Effector memory CD8-positive, alpha-beta T cell (primary cell): ENCODE results near the gene NCOA1.
A peak's percentile ranks its signal among the peaks of the same experiment; 100 is the strongest.
"Not testable (repeated sequence)": the region's sequence is repeated elsewhere in the genome, so short reads cannot be mapped to it uniquely, and the experiment has no call there.

Experiments used
- ATAC-seq: fragments of 150-1000 bp; cut with Tn5 transposase; replicated peaks from 2 replicates; pipeline ENCODE4 v1.10.0; 2021; ENCODE audit warnings: mild to moderate bottlenecking, moderate library complexity
- DNase-seq, 3 experiments: peaks; one replicate each; pipeline ENCODE4 v3.0.0; 2021
- H3K27ac Mint-ChIP-seq, 2 donors: one replicate each; pipeline ENCODE4 v1.8.0; 2022; ENCODE audit warnings: mild to moderate bottlenecking in 2 of 2, mixed read lengths in 2 of 2, moderate library complexity in 2 of 2
- H3K27me3 Mint-ChIP-seq, 2 donors: one replicate each; pipeline ENCODE4 v1.8.0; 2022; ENCODE audit warnings: mixed read lengths in 2 of 2
- H3K36me3 Mint-ChIP-seq: one replicate; pipeline ENCODE4 v1.8.0; 2022; ENCODE audit warnings: mild to moderate bottlenecking, moderate library complexity, mixed read lengths; ENCODE audit not compliant: insufficient read depth
- H3K4me1 Mint-ChIP-seq, 2 donors: one replicate each; pipeline ENCODE4 v1.8.0; 2022; ENCODE audit warnings: low read depth in 2 of 2, mixed read lengths in 2 of 2
- H3K4me3 Mint-ChIP-seq, 2 donors: one replicate each; pipeline ENCODE4 v1.8.0; 2022; ENCODE audit warnings: mild to moderate bottlenecking in 2 of 2, mixed read lengths in 2 of 2, moderate library complexity in 2 of 2
- H3K9me3 Mint-ChIP-seq, 2 donors: one replicate each; pipeline ENCODE4 v1.8.0; 2022; ENCODE audit warnings: mixed read lengths in 2 of 2

NCOA1 gene

DNA sequence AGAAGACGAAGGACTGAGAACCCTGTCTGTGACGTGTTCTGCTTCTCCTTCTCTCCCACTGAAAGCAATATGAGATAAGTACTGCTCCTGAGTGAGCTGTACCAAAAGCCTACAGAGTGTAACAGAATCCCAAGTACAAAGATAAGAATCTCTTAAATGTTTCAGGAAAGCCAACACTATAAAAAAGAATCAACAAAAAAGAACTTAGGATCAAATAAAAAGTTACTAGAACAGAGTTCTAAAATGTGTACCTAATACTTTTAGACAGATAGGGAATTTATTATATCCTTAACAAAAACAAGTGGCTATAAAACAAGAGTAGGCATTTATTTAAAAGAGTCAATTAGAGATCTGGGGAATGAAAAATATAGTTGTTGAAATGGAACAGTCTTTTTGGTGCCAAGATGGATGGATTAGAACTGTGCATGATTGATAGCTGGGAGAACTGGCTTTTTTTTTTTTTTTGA lies 49.0 kb downstream of the NCOA1 start:
- no peaks in the 10 kb centered on the region for H3K27me3 Mint-ChIP-seq
- no peak overlapping the region for H3K4me3 Mint-ChIP-seq
- ATAC-seq: no peak
- H3K27ac Mint-ChIP-seq: peak overlapping the region in 1 of 2 donors; percentile 28
- H3K4me1 Mint-ChIP-seq: peaks cover 37 to 71% of the 10 kb centered on the region in 2 donors
- no peak for DNase-seq
- H3K9me3 Mint-ChIP-seq: peaks cover 0 to 7% of the 10 kb centered on the region in 2 donors
- peaks cover 3% of the 10 kb centered on the region for H3K36me3 Mint-ChIP-seq

DNA sequence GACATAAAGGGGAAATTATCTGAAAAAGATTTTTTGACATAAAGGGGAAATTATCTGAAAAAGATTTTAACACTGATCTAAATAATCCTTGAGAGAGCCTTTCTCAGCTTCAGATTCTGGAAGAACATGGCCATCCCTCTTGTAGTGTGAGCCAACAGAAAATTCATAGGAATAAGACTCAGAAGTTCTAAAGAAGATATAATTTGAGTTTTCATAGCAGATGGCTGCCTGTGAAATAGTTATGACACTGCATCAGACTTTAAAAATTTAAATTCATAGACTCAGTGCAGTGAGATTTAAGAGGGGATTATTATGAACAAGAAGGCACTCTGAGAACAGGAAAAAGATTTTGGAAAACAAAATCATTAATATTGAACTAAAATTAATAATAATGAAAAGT lies 50.6 kb downstream of the NCOA1 start:
- no peak for ATAC-seq

DNA sequence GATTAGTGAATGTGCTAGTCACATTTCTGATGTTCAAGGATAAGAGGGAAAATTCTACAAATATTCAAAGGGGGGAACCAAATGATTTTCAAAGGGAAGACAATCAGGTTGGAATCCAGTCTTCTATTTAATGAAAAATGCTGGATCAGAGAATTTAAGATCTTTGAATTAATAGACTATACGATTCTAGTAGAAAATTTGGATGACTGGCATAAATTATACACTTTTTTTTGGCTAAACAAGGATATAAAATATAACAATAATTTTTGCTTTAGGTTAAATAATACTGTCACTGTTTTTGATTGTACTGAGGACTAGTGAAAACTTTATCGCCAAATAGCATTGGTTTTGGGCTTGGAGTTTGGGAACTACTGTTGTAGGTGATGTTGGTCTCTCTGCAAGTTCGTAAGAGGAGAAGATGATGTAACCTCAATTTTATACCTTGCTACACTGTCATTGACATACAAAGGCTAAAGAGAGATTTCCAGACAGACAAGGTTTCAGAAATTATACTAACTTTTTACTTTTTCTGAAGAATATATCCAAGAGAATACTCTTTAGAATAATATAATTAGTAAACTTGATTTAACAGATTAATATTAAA lies 51.3 kb downstream of the NCOA1 start:
- no peaks in the 10 kb centered on the region for H3K27me3 Mint-ChIP-seq
- H3K27ac Mint-ChIP-seq: no peak overlapping the region
- ATAC-seq (no peak), DNase-seq (no peak)
- peaks cover 3% of the 10 kb centered on the region for H3K36me3 Mint-ChIP-seq
- H3K9me3 Mint-ChIP-seq: peaks cover 0 to 7% of the 10 kb centered on the region in 2 donors
- no peak overlapping the region for H3K4me3 Mint-ChIP-seq
- peaks cover 27 to 55% of the 10 kb centered on the region in 2 donors for H3K4me1 Mint-ChIP-seq

More for the DNA sequence above, 50.6 kb downstream of the NCOA1 start:
- H3K4me1 Mint-ChIP-seq: peaks cover 27 to 60% of the 10 kb centered on the region in 2 donors
- H3K4me3 Mint-ChIP-seq: no peak overlapping the region
- no peak for DNase-seq
- peak overlapping the region in 1 of 2 donors; percentile 11 for H3K27ac Mint-ChIP-seq
- no peaks in the 10 kb centered on the region for H3K27me3 Mint-ChIP-seq
- H3K9me3 Mint-ChIP-seq: peaks cover 0 to 7% of the 10 kb centered on the region in 2 donors
- H3K36me3 Mint-ChIP-seq: peaks cover 3% of the 10 kb centered on the region

DNA sequence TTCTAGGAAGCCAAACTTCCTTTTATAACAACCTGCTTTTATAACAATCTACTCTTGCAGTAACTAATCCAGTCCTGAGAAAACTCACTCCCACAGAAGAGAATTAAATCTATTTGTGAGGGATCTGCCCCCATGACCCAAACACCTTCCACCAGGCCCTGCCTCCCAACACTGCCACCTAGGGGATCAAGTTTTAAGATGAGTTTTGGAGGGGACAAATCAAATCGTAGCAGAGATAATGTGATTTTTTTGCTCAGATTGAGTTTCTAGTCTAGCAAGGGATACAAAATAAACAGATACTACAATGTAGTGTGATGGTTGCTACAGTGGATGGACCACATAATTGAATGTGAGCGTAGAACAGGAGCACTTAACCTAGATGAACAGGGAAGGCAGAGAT lies 52.2 kb downstream of the NCOA1 start:
- peak; percentile 4 to 17 (median 6) for DNase-seq
- H3K36me3 Mint-ChIP-seq: peaks cover 3% of the 10 kb centered on the region
- H3K27ac Mint-ChIP-seq: peak overlapping the region in 1 of 2 donors; percentile 70
- H3K27me3 Mint-ChIP-seq: no peaks in the 10 kb centered on the region
- peak overlapping the region in 1 of 2 donors; percentile 2 for H3K4me3 Mint-ChIP-seq
- H3K4me1 Mint-ChIP-seq: peaks cover 27 to 53% of the 10 kb centered on the region in 2 donors
- peaks cover 0 to 7% of the 10 kb centered on the region in 2 donors for H3K9me3 Mint-ChIP-seq
- no peak for ATAC-seq

DNA sequence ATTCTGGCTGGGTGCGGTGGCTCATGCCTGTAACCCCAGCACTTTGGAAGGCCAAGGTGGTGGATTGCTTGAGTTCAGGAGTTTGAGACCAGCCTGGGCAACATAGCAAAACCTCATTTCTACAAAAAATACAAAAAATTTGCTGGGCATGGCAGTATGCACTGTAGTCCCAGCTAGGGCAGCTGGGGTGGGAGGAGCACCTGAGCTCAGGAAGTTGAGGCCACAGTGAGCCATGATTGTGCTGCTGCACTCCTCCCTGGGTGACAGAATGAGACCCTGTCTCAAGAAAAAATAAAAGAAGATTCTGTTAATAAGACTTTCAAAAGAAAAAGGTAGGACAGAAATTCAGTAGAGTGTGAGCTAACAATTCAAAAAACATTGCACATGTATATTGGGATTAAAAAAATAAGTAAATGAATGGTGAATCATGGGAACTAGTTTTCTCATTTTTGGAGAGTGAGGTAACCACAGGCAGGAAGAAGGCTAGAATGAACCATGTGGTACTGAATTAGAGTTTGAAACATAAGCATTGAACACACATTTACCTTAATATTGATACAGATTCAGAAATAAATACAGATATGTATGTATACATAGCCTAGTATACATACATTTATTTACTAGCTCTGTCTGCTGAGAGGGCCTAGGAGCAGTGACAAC lies 53.5 kb downstream of the NCOA1 start:
- peaks cover 0 to 7% of the 10 kb centered on the region in 2 donors for H3K9me3 Mint-ChIP-seq
- H3K36me3 Mint-ChIP-seq: peaks cover 3% of the 10 kb centered on the region
- DNase-seq (no peak), ATAC-seq (peak; percentile 46)
- peaks cover 30 to 44% of the 10 kb centered on the region in 2 donors for H3K4me1 Mint-ChIP-seq
- peak overlapping the region; percentile 0 to 36 for H3K4me3 Mint-ChIP-seq
- no peaks in the 10 kb centered on the region for H3K27me3 Mint-ChIP-seq
- peak overlapping the region; percentile 36 to 78 for H3K27ac Mint-ChIP-seq

DNA sequence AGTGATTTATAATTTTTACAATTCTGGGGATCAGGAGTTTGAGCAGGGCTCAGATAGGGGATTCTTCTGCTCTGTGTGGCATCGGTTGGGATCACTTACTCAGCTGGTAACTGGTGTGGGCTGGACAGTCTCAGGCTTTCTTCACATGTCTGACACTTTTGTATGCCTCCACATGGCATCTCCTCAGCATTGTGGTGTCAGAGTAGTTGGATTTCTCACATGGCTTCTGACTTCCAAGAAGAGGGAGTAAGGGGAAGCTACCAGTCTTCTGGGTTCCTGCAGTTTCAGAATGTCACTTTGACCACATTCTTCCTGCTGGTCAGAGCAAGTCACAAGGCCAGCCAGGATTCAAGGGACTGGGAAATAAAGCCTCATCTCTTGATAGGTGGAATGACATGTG lies 55.6 kb downstream of the NCOA1 start:
- H3K36me3 Mint-ChIP-seq: no peaks in the 10 kb centered on the region
- H3K4me3 Mint-ChIP-seq: no peak overlapping the region
- H3K4me1 Mint-ChIP-seq: peaks cover 29 to 46% of the 10 kb centered on the region in 2 donors
- peaks cover 0 to 5% of the 10 kb centered on the region in 2 donors for H3K9me3 Mint-ChIP-seq
- ATAC-seq: no peak
- H3K27me3 Mint-ChIP-seq: no peaks in the 10 kb centered on the region
- H3K27ac Mint-ChIP-seq: peak overlapping the region in 1 of 2 donors; percentile 28
- no peak for DNase-seq

DNA sequence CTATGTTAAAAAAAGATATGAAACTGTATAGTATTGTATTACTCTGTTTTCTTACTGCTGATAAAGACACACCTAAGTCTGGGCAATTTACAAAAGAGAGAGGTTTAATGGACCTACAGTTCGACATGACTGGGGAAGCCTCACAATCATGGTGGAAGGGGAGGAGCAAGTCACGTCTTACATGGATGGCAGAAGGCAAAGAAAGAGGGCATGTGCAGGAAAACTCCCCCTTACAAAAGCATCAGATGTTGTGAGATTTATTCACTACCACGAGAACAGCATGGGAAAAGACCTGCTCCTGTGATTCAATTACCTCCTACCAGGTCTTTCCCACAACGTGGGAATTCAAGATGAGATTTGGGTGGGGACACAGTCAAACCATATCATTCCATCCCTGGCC lies 57.0 kb downstream of the NCOA1 start:
- H3K9me3 Mint-ChIP-seq: peaks cover 0 to 5% of the 10 kb centered on the region in 2 donors
- DNase-seq (no peak), ATAC-seq (no peak)
- no peaks in the 10 kb centered on the region for H3K36me3 Mint-ChIP-seq
- peaks cover 31 to 51% of the 10 kb centered on the region in 2 donors for H3K4me1 Mint-ChIP-seq
- H3K27me3 Mint-ChIP-seq: no peaks in the 10 kb centered on the region
- H3K4me3 Mint-ChIP-seq: no peak overlapping the region
- H3K27ac Mint-ChIP-seq: no peak overlapping the region

DNA sequence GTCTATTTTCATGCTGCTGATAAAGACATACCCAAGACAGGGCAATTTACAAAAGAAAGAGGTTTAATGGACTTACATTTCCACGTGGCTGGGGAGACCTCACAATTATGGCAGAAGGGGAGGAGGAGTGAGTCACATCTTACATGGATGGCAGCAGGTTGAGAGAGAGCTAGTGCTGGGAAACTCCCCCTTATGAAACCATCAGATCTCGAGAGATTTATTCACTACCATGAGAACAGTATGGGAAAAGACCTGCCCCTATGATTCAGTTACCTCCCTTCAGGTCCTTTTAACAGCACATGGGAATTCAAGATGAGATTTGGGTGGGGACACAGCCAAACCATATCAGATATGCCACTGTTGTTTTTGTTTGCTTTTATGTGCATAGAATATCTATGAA lies 59.2 kb downstream of the NCOA1 start:
- H3K9me3 Mint-ChIP-seq, DNase-seq, ATAC-seq, H3K27me3 Mint-ChIP-seq, H3K4me3 Mint-ChIP-seq, H3K36me3 Mint-ChIP-seq: not testable (repeated sequence)
- Mint-ChIP-seq H3K27ac (peak overlapping the region in 1 of 2 donors; percentile 77), H3K4me1 (peaks cover 19 to 39% of the 10 kb centered on the region in 2 donors)

DNA sequence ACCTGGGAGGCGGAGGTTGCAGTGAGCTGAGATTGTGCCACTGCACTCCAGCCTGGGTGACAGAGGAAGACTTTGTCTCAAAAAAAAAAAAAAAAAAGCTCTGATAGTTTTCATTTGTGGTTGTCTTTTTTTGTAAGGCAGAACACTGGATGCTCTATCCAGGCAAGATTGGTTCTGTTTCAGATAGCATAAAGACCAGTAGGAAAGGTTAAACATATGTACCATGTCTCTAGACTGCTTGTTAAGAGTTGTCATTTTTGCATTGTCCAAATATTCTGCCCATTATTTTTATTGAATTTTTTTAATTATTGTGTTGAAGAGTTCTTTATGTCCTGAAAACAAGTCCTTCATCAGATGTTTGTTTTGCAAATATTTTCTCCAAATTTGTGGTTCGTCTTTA lies 60.0 kb downstream of the NCOA1 start:
- Mint-ChIP-seq H3K4me3 (no peak overlapping the region), H3K27me3 (no peaks in the 10 kb centered on the region), H3K27ac (peak overlapping the region in 1 of 2 donors; percentile 77), H3K4me1 (peaks cover 19 to 37% of the 10 kb centered on the region in 2 donors), H3K9me3 (peaks cover 0 to 5% of the 10 kb centered on the region in 2 donors), H3K36me3 (no peaks in the 10 kb centered on the region)
- DNase-seq (no peak), ATAC-seq (no peak)

DNA sequence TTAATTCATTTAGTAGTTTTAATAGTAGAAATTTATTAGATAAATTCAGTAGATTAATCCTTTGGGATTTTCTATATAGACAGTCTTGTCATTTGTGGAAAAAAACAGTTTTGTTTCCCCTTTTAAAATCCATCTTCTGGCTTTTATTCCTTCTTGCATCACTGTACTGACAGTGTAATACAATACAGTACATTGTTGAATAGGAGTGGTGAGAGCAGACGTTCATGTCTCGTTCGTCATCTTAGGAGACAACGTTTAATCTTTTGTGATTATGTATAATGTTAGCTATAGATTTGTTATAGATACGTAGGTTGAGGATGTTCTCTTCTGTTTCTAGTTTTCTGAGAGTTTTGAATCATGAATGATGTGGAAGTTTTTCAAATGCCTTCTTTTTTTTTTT lies 61.8 kb downstream of the NCOA1 start:
- Mint-ChIP-seq H3K4me3 (no peak overlapping the region), H3K27ac (no peak overlapping the region), H3K9me3 (peaks cover 0 to 5% of the 10 kb centered on the region in 2 donors), H3K27me3 (no peaks in the 10 kb centered on the region), H3K36me3 (no peaks in the 10 kb centered on the region), H3K4me1 (peaks cover 23 to 39% of the 10 kb centered on the region in 2 donors)
- ATAC-seq: no peak
- DNase-seq: no peak

DNA sequence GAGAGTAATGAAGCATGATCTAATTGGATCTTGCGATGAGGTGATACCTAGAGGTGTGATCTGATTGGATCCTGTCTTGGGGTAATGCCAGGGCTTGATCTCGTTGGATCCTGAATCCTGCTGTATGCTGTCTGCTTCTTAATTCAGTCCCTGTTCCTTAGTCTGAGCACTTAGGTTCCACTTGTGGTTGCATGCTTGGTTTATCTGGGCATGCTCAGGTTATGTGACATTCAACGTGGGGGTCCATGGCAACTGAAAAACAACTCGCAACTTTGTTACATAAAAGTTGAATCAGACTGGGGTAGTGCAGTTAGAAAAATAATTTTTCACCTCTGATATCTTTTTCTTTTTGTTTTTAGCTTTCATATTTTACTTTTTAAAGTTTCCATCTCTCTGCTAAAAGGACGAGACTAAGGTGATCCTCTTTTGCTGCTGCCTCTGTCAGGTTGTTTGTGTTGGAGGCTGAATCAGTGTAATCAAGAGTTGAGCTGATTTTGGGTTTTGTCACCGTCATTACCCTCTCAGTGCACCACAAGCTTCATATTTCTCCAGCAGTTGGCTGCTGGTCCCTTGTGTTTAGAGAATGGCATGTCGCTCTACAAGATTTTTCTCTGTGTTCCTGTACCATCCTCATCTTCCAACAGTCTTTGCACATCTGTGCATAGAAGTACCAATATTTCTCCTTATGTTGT lies 67.9 kb downstream of the NCOA1 start:
- H3K4me1 Mint-ChIP-seq: peaks cover 34 to 53% of the 10 kb centered on the region in 2 donors
- ATAC-seq (no peak), DNase-seq (no peak)
- H3K36me3 Mint-ChIP-seq: no peaks in the 10 kb centered on the region
- no peak overlapping the region for H3K4me3 Mint-ChIP-seq
- H3K27me3 Mint-ChIP-seq: no peaks in the 10 kb centered on the region
- no peak overlapping the region for H3K27ac Mint-ChIP-seq
- no peaks in the 10 kb centered on the region for H3K9me3 Mint-ChIP-seq

DNA sequence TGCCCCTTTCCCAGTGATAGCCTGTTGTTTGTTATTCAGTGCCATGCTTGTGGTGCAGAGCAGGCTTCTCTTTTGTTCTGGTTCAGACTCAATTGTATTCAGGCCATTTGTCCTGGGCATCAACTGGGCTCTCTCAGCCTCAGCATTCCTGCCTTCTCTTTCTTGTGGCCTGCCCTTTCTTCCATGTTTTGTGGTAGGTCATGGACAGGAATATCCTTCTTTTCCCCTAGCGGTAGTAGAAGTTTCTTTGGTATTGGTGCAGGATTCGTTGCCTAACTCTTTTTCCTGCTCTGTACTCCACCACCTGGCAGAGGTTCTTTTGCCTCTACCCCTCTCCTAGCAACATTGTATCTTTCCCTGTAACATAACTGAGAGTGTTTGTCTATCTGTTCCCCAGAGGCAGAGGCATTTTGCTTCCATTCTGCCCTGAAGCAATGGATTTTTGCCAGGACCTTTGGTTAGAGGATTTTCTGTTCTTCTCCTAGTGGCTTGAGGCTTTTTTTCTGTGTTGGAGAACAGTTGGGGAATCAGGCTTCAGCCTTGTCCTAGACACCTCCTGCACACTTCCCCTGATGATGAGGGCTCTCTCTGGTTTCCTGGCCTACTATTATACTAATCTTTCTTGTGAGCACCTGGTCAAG lies 68.5 kb downstream of the NCOA1 start:
- peak overlapping the region; percentile 45 to 51 for H3K27ac Mint-ChIP-seq
- H3K27me3 Mint-ChIP-seq: no peaks in the 10 kb centered on the region
- peaks cover 30 to 48% of the 10 kb centered on the region in 2 donors for H3K4me1 Mint-ChIP-seq
- peak overlapping the region in 1 of 2 donors; percentile 21 for H3K4me3 Mint-ChIP-seq
- peaks cover 3% of the 10 kb centered on the region for H3K36me3 Mint-ChIP-seq
- H3K9me3 Mint-ChIP-seq: no peaks in the 10 kb centered on the region
- ATAC-seq: no peak
- no peak for DNase-seq

DNA sequence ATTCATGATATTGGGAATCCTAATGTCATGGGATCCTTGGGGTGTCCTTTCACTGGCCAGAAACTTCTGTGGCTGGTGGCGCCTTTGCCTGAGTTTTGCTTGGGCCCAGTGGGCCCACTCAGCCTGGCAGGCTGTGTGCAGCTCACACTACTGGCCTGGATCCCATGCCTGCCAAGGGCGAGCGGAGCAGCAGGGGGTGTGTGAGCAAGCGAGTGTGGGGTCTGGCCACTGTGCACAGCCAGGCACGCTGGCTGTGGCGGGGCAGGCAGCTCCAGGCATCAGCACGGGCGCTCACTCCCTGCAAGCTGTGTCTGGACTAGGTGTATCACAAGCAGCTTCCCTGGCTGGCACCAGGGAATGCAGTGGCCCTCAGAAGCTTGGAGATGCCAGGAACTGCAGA lies 74.5 kb downstream of the NCOA1 start:
- H3K27ac Mint-ChIP-seq: peak overlapping the region in 1 of 2 donors; percentile 15
- no peak for ATAC-seq
- H3K4me3 Mint-ChIP-seq: no peak overlapping the region
- no peak for DNase-seq
- peaks cover 26 to 44% of the 10 kb centered on the region in 2 donors for H3K4me1 Mint-ChIP-seq
- H3K36me3 Mint-ChIP-seq: peaks cover 12% of the 10 kb centered on the region
- no peaks in the 10 kb centered on the region for H3K27me3 Mint-ChIP-seq
- no peaks in the 10 kb centered on the region for H3K9me3 Mint-ChIP-seq
